MCF 10A (cell line): Measurements from ENCODE around the gene RD3L. TPM values are rescaled to one million over a fixed set of nuclear protein-coding genes. Genes with fewer than 3 reads are reported as not detected.

ENCODE experiments used
- BruUV-seq: library from RNA; stranded (reverse); fragments of 400-500 nt; replicated peaks from 2 replicates; lab custom pipeline; 2021; lab: Mats Ljungman, UMichigan
- CTCF ChIA-PET: fragments of 300-600 bp; sonication (Branson Sonifier 250); formaldehyde crosslinking; extraction: SDS; loops from one replicate; lab custom pipeline; 2021; ENCODE audit warnings: antibody characterized with exemption, inconsistent platforms; lab: Yijun Ruan, JAX
- POLR2A ChIA-PET: fragments of 300-600, 350-650 bp; sonication (Branson Sonifier 250); formaldehyde crosslinking; extraction: SDS; loops from one replicate; lab custom pipeline; 2020; ENCODE audit warnings: antibody characterized with exemption, inconsistent platforms; lab: Yijun Ruan, JAX
- DNase-seq: peaks from one replicate; pipeline ENCODE4 v3.0.0-alpha.2; 2018; ENCODE audit not compliant: unreplicated experiment
- H3K27ac Mint-ChIP-seq: one replicate; pipeline ENCODE4 v1.8.0; 2022; ENCODE audit warnings: mild to moderate bottlenecking, low read depth, mixed read lengths; ENCODE audit not compliant: unreplicated experiment
- H3K27me3 Mint-ChIP-seq: one replicate; pipeline ENCODE4 v1.8.0; 2022; ENCODE audit warnings: mixed read lengths; ENCODE audit not compliant: insufficient read depth, unreplicated experiment
- H3K36me3 Mint-ChIP-seq: one replicate; pipeline ENCODE4 v1.8.0; 2022; ENCODE audit warnings: mild to moderate bottlenecking, moderate library complexity, mixed read lengths; ENCODE audit not compliant: insufficient read depth, unreplicated experiment
- H3K4me1 Mint-ChIP-seq: one replicate; pipeline ENCODE4 v1.8.0; 2022; ENCODE audit warnings: mixed read lengths; ENCODE audit not compliant: insufficient read depth, unreplicated experiment
- H3K4me3 Mint-ChIP-seq: one replicate; pipeline ENCODE4 v1.8.0; 2022; ENCODE audit warnings: mild to moderate bottlenecking, moderate library complexity, mixed read lengths; ENCODE audit not compliant: unreplicated experiment
- H3K9me3 Mint-ChIP-seq: one replicate; pipeline ENCODE4 v1.8.0; 2022; ENCODE audit warnings: mixed read lengths; ENCODE audit not compliant: unreplicated experiment
- CTCF ChIP-seq: fragments of 200-600 bp; IDR thresholded peaks from one replicate; pipeline ENCODE4 v1.8.0; 2022; ENCODE audit warnings: antibody characterized with exemption, mild to moderate bottlenecking; ENCODE audit not compliant: unreplicated experiment
- intact Hi-C: fragments of 100-400 bp; cut with micrococcal nuclease; formaldehyde crosslinking; loops from 2 replicates; pipeline ENCODE4 v1.14.1; 2022
- total RNA-seq: library from RNA; stranded (reverse); gene quantifications from 2 replicates; pipeline ENCODE4 v1.2.3, GENCODE V29; 2022

RD3L gene
- total RNA-seq, 1 experiment from 2014 or later, result not detected

- Mint-ChIP-seq H3K27ac (no peak overlapping the region), H3K9me3 (no peaks in the 10 kb centered on the region), H3K27me3 (no peaks in the 10 kb centered on the region), H3K36me3 (peaks cover 56% of the 10 kb centered on the region), H3K4me1 (peaks cover 7% of the 10 kb centered on the region), H3K4me3 (no peak overlapping the region)
- ChIA-PET POLR2A (interaction anchor here (0.6 to 3.4 kb wide), 8 partner anchors 10 to 686 kb away, joined by 3 to 22 read pairs (median 5); a partner anchor contains a TSS), CTCF (interaction anchor here (0.6 to 10.4 kb wide), 19 partner anchors 9 to 145 kb away, joined by 3 to 121 read pairs (median 5); a partner anchor contains a TSS)
- BruUV-seq, result no TSS peak
- intact Hi-C loops, result loop anchor here (1.0 to 2.0 kb wide), 3 partner anchors 70 to 339 kb away; no protein-coding TSS in a partner anchor
- TF ChIP-seq CTCF, result no peak
- DNase-seq, result no peak
Observed at GRCh38 chr14:103910984-103911383, 31.3 kb downstream of the RD3L start.

GRCh38 chr14:103910262-103910935 is 31.9 kb downstream of the RD3L start:
- ChIA-PET POLR2A (interaction anchor here (0.6 to 3.4 kb wide), 13 partner anchors 9 to 776 kb away, joined by 3 to 22 read pairs (median 4); a partner anchor contains a TSS), CTCF (interaction anchor here (0.6 to 10.4 kb wide), 26 partner anchors 10 to 300 kb away, joined by 3 to 121 read pairs (median 4); a partner anchor contains a TSS)
- BruUV-seq, result no TSS peak
- no peaks in the 10 kb centered on the region for H3K9me3 Mint-ChIP-seq
- DNase-seq, result peak; percentile 96
- peak; percentile 88 for TF ChIP-seq CTCF
- no peak overlapping the region for H3K27ac Mint-ChIP-seq
- peaks cover 50% of the 10 kb centered on the region for H3K36me3 Mint-ChIP-seq
- peak overlapping the region; percentile 32 for H3K4me3 Mint-ChIP-seq
- intact Hi-C loops, result loop anchor here (1.0 to 2.0 kb wide), 3 partner anchors 70 to 338 kb away; no protein-coding TSS in a partner anchor
- H3K4me1 Mint-ChIP-seq, result peaks cover 7% of the 10 kb centered on the region
- no peaks in the 10 kb centered on the region for H3K27me3 Mint-ChIP-seq

GRCh38 chr14:103909531-103910261 is 32.6 kb downstream of the RD3L start:
- no TSS peak for BruUV-seq
- POLR2A ChIA-PET, result interaction anchor here (0.6 to 3.4 kb wide), 11 partner anchors 9 to 777 kb away, joined by 3 to 22 read pairs (median 5); a partner anchor contains a TSS

More at GRCh38 chr14:103909531-103910261, 32.6 kb downstream of the RD3L start:
- H3K4me3 Mint-ChIP-seq, result peak overlapping the region; percentile 32
- no peaks in the 10 kb centered on the region for H3K27me3 Mint-ChIP-seq
- peaks cover 43% of the 10 kb centered on the region for H3K36me3 Mint-ChIP-seq
- no peak for TF ChIP-seq CTCF
- peaks cover 7% of the 10 kb centered on the region for H3K4me1 Mint-ChIP-seq
- CTCF ChIA-PET, result interaction anchor here (0.6 to 10.4 kb wide), 19 partner anchors 9 to 299 kb away, joined by 3 to 121 read pairs (median 5); a partner anchor contains a TSS
- intact Hi-C loops, result loop anchor here (1.0 to 2.0 kb wide), 3 partner anchors 71 to 337 kb away; no protein-coding TSS in a partner anchor
- DNase-seq, result no peak
- no peak overlapping the region for H3K27ac Mint-ChIP-seq
- no peaks in the 10 kb centered on the region for H3K9me3 Mint-ChIP-seq
